HG03521 (cell line): Measurements from ENCODE around the gene CRYGC.
"Not testable (repeated sequence)": the region's sequence is repeated elsewhere in the genome, so short reads cannot be mapped to it uniquely, and the experiment has no call there.

Source experiments
- ATAC-seq: cut with Tn5 transposase; IDR thresholded peaks from one replicate; pipeline ENCODE4 v1.9.1; 2021; ENCODE audit warnings: mild to moderate bottlenecking, moderate library complexity; ENCODE audit not compliant: unreplicated experiment

Gene CRYGC

GRCh38 chr2:208138334-208138733 is 8.7 kb upstream of the CRYGC start:
- not testable (repeated sequence) for ATAC-seq

DNA sequence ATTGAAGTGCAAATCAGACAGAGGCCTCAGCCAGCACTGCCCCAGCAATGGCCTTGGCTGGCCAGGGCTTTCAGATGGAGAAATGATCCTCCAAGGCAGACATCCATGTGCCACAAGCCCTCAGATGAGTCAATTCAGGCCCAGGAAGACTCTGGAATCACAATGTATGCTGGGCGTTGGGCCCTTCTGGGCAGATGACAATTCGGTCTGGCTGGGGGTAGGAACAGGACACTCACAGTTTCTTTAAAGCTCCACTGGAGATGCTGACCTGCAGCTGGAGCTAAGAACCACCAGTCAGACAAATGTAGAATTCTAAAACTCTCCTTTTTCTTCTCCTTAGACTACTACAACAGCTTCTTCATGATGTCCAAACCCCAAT is 7.1 kb upstream of the CRYGC start:
- ATAC-seq, result no peak

DNA sequence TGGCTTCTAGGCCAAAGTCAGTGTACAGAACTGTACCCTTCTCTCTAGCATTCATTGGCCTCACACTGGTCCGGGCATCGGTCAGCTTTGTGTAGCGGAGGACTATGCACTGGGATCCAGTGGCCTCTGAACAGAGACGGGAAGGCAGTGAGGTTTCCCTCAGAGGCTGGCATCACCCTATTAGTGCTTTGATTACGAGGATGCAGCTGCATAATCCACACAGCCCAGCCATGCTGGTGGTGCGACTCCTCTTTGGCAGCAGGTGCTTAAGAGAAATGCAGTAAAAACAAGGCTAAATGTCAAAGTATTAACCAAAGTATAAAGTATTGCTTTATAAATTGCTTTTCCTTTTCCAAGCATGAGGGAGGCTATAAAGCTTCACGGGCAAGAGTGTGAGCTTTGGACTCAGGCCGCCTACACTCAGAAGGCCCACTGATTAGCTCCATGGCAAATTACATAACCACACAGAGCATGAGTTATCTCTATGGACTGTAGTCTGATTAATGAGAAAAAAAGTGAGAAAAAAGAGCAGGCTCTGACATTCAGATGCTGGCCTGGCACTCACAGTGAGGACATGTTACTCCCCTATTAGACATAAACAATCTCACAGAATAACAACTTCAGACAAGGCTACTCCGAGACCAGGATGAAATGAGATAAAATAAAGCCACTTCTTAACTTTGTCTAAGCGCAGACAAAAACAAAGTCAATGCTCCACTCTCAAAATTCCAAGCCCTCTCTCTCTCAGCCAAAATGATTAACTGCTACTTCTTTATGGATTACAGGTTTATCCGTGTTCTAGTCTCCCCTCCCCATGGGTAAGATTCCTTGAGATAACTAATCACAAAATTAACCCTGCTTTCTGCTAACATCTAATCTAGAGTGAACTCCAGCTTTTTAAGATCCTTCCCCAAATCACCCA is 6.4 kb upstream of the CRYGC start:
- ATAC-seq, result no peak

DNA sequence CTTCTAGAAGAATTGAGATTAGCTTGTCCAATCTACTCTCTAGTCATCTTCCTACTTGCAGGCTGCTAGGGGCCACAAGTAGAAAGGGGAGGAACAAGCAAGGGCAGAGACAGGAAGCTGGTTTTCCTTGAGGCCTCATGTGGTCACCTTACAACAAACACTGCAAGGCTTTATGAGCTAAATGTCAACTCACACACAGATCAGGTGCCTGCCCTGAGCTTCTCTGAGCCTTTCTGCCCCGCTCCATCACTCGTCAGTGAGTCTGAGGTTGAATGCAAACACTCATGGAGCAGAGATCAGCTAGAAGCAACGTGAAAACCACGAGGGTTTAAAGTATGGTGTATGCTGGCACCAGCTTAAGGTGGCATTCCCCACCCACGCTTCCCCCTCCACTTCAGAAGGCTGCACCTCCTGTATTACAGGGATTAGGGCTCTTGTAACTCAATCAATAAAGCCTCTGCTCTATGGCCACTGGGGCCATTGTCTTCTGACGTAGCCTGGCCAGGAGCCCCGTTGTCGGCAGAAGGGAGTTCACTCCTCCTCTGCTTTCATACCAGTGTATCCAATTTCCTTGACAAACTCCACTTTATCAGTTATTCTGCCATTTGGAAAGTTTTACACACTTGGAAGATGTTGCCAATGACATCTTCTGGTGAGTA is 5.4 kb upstream of the CRYGC start:
- no peak for ATAC-seq

DNA sequence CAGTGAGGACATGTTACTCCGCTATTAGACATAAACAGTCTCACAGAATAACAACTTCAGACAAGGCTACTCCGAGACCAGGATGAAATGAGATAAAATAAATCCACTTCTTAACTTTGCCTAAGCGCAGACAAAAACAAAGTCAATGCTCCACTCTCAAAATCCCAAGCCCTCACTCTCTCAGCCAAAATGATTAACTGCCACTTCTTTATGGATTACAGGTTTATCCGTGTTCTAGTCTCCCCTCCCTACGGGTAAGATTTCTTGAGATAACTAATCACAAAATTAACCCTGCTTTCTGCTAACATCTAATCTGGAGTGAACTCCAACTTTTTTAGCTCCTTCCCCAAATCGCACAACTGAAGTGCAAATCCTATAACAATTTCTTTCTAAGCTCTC is 1.1 kb upstream of the CRYGC start:
- ATAC-seq, result no peak

DNA sequence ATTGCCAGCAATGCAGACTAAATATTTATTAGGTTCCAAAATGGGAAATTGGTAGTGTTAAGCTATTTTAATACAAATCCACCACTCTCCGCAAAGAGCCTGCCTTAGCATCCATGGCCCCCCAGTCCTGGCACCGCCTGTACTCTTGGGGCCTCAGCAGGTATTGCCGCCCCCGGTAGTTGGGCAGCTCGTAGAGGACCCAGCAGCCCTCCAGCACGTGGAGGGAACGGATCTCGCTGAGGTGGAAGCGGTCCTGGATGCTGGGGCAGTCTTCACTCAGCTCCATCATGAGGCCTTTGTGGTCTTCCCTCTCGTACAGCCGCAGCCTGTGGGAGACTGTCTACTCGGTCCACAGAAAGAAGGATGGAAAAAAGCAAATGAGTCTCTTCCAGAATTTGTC is 1.5 kb downstream of the CRYGC start:
- no peak for ATAC-seq

- ATAC-seq, result no peak
Observed at GRCh38 chr2:208127090-208127489, 2.5 kb downstream of the CRYGC start.

DNA sequence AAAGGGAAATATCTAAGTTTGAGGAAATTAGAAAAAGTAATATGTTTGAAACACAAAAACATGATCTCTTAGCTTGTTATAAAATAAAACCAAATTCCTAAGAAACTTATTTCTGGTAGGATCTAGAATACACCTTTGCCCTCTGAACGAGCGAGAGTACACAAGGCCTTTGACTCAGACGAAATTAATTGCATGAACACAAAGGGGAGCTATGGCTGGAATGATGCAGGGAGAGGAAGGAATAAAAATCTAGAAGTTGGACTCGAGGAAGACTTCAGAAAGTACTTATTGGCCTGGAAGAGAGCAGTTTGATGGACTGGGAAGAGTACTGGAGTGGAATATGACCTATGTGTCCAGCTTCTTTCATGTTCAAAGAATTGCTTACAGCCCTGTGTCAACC is 4.4 kb downstream of the CRYGC start:
- no peak for ATAC-seq

- ATAC-seq, result not testable (repeated sequence)
Observed at GRCh38 chr2:208124013-208124715, 5.5 kb downstream of the CRYGC start, which contains the start of gene CRYGD. CRYGD (minus strand) TSS chr2:208124524; CDS start chr2:208124473, 51 bp downstream.

DNA sequence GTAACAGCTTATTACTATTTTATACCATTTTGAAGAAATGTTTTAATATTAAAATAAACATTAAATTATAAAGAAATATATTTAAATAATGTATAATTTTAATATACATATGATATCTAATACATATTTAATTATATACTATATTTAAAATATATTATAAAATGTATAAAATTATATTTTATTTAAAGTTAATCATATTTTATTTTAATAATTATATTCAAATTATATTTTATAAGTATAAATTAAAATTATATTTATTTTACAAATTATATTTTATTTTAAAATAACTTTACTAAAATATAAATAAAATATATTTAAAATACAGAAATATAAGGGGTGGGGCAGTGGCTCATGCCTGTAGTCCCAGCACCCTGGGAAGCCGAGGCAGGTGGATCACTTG is 7.4 kb downstream of the CRYGC start:
- no peak for ATAC-seq

DNA sequence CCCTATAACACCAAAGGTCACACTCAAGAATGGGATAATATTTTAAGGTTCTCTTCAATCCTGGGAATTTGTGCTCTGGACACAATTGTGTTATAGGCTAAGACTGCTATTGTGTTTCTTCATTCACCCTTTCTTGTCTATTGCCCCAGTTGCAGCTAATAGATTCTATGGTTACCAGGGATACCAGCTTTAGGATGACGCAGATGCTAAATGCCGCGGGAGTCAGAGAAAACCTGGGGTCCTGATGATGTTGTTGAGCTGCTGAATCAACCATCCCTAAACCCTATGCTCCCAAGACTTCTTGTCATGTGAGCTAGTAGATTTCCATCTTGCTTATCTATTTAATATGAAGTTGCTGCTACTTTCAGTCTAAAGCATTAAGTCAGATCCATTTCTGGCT is 10.7 kb downstream of the CRYGC start:
- no peak for ATAC-seq

DNA sequence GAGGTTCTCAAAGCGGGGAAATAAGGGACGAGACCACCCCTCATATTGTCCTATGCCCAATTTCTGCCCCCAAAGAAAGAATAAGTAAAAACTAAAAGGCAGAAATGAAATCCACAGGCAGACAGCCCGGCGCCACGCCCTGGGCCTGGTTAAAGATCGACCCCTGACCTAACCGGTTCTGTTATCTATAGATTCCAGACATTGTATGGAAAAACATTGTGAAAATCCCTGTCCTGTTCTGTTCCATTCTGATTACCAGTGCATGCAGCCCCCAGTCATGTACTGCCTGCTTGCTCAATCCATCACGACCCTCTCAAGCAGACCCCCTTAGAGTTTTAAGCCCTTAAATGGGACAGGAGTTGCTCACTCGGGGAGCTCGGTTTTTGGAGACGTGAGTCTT is 12.2 kb downstream of the CRYGC start:
- not testable (repeated sequence) for ATAC-seq

GRCh38 chr2:208112969-208113368 is 16.7 kb downstream of the CRYGC start:
- no peak for ATAC-seq

DNA sequence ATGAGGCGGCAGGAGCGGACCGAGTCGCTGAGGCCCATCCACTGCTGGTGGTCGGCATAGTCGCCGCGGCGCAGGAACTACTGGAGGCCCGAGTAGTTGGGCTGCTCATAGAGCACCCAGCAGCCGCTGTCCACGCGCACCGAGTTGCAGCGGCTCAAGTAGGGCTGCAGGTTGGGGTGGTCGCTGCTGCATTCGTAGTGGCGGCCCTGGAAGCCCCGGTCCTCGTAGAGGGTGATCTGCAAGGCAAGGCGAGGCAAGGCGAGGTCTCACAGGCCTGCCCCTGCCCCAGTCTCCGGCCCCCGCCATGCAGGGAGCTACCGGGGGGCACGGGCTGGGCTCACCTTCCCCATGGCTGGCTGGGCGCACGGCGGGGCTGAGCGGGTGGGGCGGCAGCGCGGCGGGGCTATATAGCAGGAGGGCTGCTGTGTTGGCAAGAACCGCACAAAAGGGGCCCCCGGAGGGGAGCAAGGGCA is 17.3 kb downstream of the CRYGC start:
- ATAC-seq, result not testable (repeated sequence)

DNA sequence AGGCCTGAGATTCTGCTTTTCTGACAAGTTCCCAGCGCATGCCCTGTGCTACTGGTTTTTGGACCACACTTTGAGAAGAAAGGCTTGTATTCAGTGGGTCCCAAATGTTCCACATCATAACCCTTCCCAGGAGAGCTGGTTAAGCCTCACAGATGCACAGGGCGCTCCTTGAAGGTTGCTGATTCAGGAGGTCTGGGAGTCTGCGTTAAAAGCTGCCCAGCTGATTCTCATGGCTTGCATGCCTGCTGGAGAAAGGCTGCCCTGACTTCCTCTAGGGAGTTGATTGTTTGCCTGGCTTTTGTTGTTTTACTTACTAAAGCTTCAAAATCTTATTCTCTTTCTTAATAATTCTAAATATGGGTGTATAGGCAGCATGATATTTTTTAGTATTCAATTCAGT is 26.0 kb downstream of the CRYGC start:
- no peak for ATAC-seq

DNA sequence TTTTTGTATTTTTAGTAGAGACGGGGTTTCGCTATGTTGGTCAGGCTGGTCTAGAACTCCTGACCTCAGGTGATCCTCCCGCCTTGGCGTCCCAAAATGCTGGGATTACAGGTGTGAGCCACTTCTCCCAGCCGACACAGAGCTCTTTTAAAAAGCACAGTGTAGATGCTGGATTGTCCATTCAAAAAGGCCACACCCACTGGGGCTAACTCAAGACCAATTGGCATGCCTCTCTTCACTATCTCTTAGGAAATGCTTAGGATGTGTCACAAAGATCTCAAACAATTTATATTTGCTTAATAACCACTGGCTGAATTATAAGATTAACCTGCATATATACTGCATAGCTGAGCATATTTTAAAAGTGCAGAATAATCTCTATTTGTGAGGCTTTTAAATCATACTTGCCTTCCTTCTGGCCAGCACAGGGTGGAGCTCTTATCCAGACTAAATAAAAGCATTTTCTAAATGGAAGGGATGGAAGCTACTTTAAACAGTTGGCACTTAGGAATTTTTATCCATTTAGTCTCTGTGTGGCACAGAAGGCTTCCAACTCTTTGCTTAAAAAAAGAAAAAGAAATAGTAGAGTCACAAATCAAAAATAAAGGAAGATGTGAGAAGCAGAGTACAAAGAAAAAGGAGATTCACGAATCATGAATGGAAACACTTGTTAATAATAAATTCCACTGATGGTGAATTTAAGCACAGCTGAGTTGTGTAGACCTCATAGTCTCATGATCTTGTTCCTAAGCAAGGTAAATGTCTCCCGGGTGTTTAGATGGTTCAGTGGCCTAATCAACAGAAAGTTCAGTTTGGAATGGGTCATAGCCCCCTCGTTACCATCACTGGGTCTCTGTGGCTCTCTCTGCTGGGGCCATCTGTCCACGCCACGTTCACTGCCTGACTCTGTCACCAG is 27.7 kb downstream of the CRYGC start:
- ATAC-seq, result no peak

DNA sequence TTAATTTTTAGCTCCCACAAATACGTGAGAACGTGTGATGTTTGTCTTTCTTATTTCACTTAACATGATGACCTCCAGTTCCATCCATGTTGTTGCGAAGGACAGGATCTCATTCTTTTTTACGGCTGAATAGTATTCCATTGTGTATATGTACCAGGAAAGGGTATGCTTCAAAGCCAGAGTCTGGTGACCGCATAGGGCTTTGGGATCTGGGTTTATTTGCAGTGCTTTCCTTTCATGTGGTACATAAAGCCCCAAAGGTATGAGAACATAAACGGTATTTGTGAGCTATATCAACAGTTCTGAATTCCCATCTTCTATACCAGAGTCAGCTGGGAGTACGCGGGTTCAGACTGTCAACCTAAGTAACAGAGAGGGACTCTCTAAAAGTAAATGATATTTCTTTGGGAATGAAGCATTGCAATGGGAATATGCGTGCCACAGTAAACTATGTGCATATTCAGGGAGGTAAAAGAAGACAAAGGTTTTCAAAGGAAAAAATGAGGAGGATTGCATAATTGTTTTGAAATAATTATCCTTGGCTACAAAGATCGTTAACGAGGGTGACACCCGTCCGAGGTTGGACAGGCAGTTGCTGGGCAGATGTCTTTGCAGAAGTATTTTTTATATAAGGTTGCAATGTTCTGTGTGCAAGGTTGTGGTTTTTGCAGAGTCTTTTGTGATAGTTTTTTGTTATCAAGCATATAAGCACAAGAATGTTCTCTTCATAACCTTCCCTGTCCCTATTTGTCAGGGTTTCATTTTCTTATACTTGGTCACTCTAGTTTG is 29.8 kb downstream of the CRYGC start:
- ATAC-seq, result no peak

DNA sequence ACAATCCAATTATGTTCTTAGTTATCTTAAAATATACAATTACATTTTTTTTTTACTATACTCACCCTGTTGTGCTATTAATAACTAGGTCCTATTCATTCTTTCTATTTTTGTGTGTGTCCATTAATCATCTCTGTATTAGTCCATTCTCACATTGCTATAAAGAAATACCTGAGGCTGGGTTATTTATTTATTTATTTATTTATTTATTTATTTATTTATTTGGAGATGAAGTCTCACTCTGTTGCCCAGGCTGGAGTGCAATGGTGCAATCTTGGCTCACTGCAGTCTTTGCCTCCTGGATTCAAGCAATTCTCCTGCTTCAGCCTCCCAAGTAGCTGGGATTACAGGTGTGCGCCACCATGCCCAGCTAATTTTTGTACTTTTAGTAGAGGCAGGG is 30.9 kb downstream of the CRYGC start:
- not testable (repeated sequence) for ATAC-seq

- no peak for ATAC-seq
Observed at GRCh38 chr2:208098267-208098666, 31.4 kb downstream of the CRYGC start.

DNA sequence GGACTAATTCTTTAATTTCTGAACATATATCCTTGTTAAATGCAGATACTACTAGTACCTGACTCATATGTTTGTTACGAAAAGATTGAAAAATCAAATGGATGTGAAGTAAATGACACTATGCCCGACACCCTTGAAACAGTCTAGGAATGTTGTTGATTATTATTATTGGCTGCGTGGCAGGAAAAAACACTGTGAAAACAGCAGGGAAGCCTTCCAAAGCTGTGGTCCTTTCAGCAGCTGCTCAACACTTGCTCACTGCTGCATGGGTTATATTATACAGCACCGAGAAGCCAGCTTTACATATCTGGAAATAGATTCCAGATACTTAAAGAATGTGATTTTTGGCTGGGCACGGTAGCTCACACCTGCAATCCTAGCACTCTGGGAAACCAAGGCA is 31.8 kb downstream of the CRYGC start:
- no peak for ATAC-seq
